Adrenal gland (tissue), 5 donors: ENCODE results near the gene PARD6G.
A peak's percentile ranks its signal among the peaks of the same experiment; 100 is the strongest.
"Not testable (repeated sequence)": the region's sequence is repeated elsewhere in the genome, so short reads cannot be mapped to it uniquely, and the experiment has no call there.

Source experiments
- CTCF ChIP-seq, 6 experiments: fragments of 450-650 bp in 4 of 6; fragments of 200-600 bp in 2 of 6; sonication (generic) in 1 of 6; IDR thresholded peaks; 1 replicate in 5 of 6; 2 replicates in 1 of 6; pipeline versions ENCODE4 v1.5.1 to v1.8.0; 2016 to 2021; ENCODE audit warnings: antibody characterized with exemption in 6 of 6, mild to moderate bottlenecking in 2 of 6, moderate library complexity in 1 of 6
- POLR2A ChIP-seq, 2 donors: fragments of 450-650 bp; IDR thresholded peaks; one replicate each; pipeline ENCODE4 v1.6.1; 2017; ENCODE audit warnings: antibody characterized with exemption in 2 of 2, mild to moderate bottlenecking in 2 of 2, moderate library complexity in 1 of 2
- donor health status: DM: no; HTN: no; CAD: no.

DNA sequence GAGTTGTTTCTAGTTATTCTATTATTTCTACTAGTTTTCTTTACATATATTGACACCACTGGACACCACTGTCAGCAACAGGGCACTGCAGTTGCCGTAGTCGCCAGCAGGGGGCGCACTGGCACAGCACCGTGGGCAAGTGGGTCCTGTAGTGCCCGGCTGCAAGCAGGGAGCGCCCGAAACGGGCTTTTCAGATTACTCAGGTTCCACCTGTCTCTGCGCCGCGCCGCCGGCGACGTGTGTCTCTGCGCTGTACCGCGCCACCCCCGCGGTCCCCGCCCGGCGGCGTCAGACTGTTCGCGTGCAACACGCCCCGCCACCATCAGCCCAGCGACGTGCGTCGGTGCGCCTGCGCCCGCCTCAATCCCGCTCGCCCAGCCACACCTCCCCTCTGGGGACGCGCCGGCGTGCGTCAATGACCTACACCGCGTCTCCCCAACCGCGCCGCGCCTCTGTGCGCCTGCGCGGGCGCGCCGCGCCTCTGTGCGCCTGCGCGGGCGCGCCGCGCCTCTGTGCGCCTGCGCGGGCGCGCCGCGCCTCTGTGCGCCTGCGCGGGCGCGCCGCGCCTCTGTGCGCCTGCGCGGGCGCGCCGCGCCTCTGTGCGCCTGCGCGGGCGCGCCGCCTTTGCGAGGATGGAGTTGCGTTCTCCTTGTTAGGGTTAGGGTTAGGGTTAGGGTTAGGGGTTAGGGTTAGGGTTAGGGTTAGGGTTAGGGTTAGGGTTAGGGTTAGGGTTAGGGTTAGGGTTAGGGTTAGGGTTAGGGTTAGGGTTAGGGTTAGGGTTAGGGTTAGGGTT is 15.1 kb upstream of the PARD6G start:
- TF ChIP-seq POLR2A (IDR thresholded peaks at IDR 0.05) = not testable (repeated sequence)
- peak in 5 of 6 experiments; percentile 14 to 66 (median 40) for TF ChIP-seq CTCF (IDR thresholded peaks at IDR 0.05)
